ENCODE data around the gene ARHGAP19. TPM values are rescaled to one million over a fixed set of nuclear protein-coding genes. Genes with fewer than 3 reads are reported as not detected.
A peak's percentile ranks its signal among the peaks of the same experiment; 100 is the strongest.

ARHGAP19 gene
- total RNA-seq, 1 experiment from 2014 or later, result 28.9 TPM

DNA sequence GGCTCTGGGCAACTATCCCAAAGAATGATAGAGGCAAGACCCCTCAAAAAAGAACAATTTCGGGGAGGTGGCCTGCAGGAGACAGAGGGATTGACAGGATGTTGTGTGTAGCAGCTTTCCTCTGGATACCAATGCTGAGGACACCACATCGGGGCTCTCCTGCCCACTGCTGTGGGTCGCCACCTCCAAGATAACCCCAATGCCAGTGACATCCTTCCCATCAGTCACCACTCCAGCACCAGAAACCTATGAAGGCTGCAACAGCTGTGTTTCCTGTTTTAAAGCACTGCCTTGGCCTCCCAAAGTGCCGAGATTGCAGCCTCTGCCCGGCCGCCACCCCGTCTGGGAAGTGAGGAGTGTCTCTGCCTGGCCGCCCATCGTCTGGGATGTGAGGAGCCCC, 17.6 kb downstream of the ARHGAP19 start:
- in situ Hi-C loops (cut with HindIII; ENCODE audit: low pct_unique_long_range_greater_than_20kb, low sequenced_read_pairs), result no loop called here
- H3K27me3 ChIP-seq (ENCODE audit: control insufficient read depth, insufficient read depth, low read length), result no peaks in the 10 kb centered on the region
- H3K9me3 ChIP-seq (ENCODE audit: control insufficient read depth, insufficient read depth, low read depth, low read length), result peaks cover 11% of the 10 kb centered on the region; the same call in 1 of the 2 replicates
- H3K36me3 ChIP-seq (ENCODE audit: control insufficient read depth, insufficient read depth, low read length), result no peaks in the 10 kb centered on the region
- intact Hi-C loops (cut with micrococcal nuclease; ENCODE audit: unreplicated experiment), result loop anchor here (5.0 kb wide), 1 partner anchor 52 kb away; no protein-coding TSS in a partner anchor
- ChIA-PET POLR2A (interaction anchor here (0.5 kb wide), 1 partner anchor 167 kb away, joined by 3 read pairs; no protein-coding TSS in a partner anchor), CTCF (interaction anchor here (0.6 to 0.7 kb wide), 2 partner anchors 66 to 79 kb away, joined by 3 read pairs; no protein-coding TSS in a partner anchor)
- DNase-seq (ENCODE audit: low read depth, low spot score), result no peak
- BruUV-seq (replicated peaks), result no TSS peak
- TF ChIP-seq TCF7L2 (IDR thresholded peaks at IDR 0.05; ENCODE audit: low read depth, low read length) (no peak), POLR2AphosphoS5 (IDR thresholded peaks at IDR 0.05; ENCODE audit: low read depth, low read length) (no peak)
- TF ChIP-seq, protein P1, sequence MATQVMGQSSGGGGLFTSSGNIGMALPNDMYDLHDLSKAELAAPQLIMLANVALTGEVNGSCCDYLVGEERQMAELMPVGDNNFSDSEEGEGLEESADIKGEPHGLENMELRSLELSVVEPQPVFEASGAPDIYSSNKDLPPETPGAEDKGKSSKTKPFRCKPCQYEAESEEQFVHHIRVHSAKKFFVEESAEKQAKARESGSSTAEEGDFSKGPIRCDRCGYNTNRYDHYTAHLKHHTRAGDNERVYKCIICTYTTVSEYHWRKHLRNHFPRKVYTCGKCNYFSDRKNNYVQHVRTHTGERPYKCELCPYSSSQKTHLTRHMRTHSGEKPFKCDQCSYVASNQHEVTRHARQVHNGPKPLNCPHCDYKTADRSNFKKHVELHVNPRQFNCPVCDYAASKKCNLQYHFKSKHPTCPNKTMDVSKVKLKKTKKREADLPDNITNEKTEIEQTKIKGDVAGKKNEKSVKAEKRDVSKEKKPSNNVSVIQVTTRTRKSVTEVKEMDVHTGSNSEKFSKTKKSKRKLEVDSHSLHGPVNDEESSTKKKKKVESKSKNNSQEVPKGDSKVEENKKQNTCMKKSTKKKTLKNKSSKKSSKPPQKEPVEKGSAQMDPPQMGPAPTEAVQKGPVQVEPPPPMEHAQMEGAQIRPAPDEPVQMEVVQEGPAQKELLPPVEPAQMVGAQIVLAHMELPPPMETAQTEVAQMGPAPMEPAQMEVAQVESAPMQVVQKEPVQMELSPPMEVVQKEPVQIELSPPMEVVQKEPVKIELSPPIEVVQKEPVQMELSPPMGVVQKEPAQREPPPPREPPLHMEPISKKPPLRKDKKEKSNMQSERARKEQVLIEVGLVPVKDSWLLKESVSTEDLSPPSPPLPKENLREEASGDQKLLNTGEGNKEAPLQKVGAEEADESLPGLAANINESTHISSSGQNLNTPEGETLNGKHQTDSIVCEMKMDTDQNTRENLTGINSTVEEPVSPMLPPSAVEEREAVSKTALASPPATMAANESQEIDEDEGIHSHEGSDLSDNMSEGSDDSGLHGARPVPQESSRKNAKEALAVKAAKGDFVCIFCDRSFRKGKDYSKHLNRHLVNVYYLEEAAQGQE (IDR thresholded peaks at IDR 0.05; ENCODE audit: insufficient read depth in 1 of 2, low read depth in 2 of 2, low read length in 1 of 2), result no peak
- TF ChIP-seq, protein P2, sequence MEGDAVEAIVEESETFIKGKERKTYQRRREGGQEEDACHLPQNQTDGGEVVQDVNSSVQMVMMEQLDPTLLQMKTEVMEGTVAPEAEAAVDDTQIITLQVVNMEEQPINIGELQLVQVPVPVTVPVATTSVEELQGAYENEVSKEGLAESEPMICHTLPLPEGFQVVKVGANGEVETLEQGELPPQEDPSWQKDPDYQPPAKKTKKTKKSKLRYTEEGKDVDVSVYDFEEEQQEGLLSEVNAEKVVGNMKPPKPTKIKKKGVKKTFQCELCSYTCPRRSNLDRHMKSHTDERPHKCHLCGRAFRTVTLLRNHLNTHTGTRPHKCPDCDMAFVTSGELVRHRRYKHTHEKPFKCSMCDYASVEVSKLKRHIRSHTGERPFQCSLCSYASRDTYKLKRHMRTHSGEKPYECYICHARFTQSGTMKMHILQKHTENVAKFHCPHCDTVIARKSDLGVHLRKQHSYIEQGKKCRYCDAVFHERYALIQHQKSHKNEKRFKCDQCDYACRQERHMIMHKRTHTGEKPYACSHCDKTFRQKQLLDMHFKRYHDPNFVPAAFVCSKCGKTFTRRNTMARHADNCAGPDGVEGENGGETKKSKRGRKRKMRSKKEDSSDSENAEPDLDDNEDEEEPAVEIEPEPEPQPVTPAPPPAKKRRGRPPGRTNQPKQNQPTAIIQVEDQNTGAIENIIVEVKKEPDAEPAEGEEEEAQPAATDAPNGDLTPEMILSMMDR (IDR thresholded peaks at IDR 0.05), result no peak
- ATAC-seq, result no peak
- peak overlapping the region; percentile 0; the same call in 1 of the 2 replicates for H3K27ac ChIP-seq (ENCODE audit: low read length)
- H3K4me1 ChIP-seq (ENCODE audit: control insufficient read depth, insufficient read depth, low read length), result peaks cover 32% of the 10 kb centered on the region
- no peak overlapping the region for H3K4me3 ChIP-seq (ENCODE audit: low read depth in 2 of 2, low read length in 2 of 2)

DNA sequence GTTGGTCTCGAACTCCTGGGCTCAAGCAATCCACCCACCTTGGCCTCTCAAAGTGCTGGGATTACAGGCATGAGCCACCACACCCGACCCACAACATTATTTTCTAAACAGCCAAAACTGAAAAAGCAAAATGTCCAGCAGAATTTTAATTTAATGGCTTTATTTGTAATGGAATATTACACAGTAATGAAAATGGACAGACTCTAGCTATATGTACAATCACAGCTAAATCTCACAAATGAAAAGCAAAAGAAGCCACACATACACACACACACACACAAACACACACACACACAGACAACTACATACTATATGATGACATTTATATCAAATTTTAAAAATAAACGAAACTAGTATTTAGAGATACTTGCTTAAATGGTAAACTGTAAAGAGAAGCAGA, 18.7 kb downstream of the ARHGAP19 start:
- POLR2A ChIA-PET, result interaction anchor here (0.7 kb wide), 1 partner anchor 133 kb away, joined by 4 read pairs; no protein-coding TSS in a partner anchor
- no peaks in the 10 kb centered on the region for H3K27me3 ChIP-seq (ENCODE audit: control insufficient read depth, insufficient read depth, low read length)
- H3K27ac ChIP-seq (ENCODE audit: low read length), result no peak overlapping the region
- in situ Hi-C loops (cut with HindIII; ENCODE audit: low pct_unique_long_range_greater_than_20kb, low sequenced_read_pairs), result no loop called here
- BruUV-seq (replicated peaks), result no TSS peak
- H3K9me3 ChIP-seq (ENCODE audit: control insufficient read depth, insufficient read depth, low read depth, low read length), result peaks cover 11% of the 10 kb centered on the region; the same call in 1 of the 2 replicates
- H3K4me3 ChIP-seq (ENCODE audit: low read depth in 2 of 2, low read length in 2 of 2), result no peak overlapping the region
- no peak for DNase-seq (ENCODE audit: low read depth, low spot score)
- no peaks in the 10 kb centered on the region for H3K36me3 ChIP-seq (ENCODE audit: control insufficient read depth, insufficient read depth, low read length)
- CTCF ChIA-PET, result no interaction called here
- TF ChIP-seq, protein P2 (IDR thresholded peaks at IDR 0.05), result no peak
- TF ChIP-seq SIN3A (IDR thresholded peaks at IDR 0.05; ENCODE audit: borderline replicate concordance, insufficient read depth, low read depth, low read length), result no peak
- no peak for TF ChIP-seq TCF7L2 (IDR thresholded peaks at IDR 0.05; ENCODE audit: low read depth, low read length)
- TF ChIP-seq, protein P1 (IDR thresholded peaks at IDR 0.05; ENCODE audit: insufficient read depth in 1 of 2, low read depth in 2 of 2, low read length in 1 of 2), result no peak
- TF ChIP-seq POLR2AphosphoS5 (IDR thresholded peaks at IDR 0.05; ENCODE audit: low read depth, low read length), result no peak
- peaks cover 21% of the 10 kb centered on the region for H3K4me1 ChIP-seq (ENCODE audit: control insufficient read depth, insufficient read depth, low read length)
- no peak for ATAC-seq
- intact Hi-C loops (cut with micrococcal nuclease; ENCODE audit: unreplicated experiment), result no loop called here

All from Panc1 (cell line).